Natural killer cell (primary cell): ENCODE results near the gene SRGAP3. TPM values are rescaled to one million over a fixed set of nuclear protein-coding genes. Genes with fewer than 3 reads are reported as not detected.

Source experiments
- ATAC-seq, 3 donors: fragments of 150-1000 bp in 2 of 3; fragments of 200-7000 bp in 1 of 3; cut with Tn5 transposase; 1 replicate in 1 of 3; 2 replicates in 2 of 3; pipeline ENCODE4 v1.10.0; 2021; ENCODE audit warnings: mild to moderate bottlenecking in 2 of 3, moderate library complexity in 2 of 3
- DNase-seq, 2 donors: peaks; one replicate each; pipeline versions ENCODE4 v3.0.0 to v3.0.0-alpha.2; 2013 to 2021; ENCODE audit warnings: mixed read lengths in 1 of 2
- H3K27ac ChIP-seq: one replicate; pipeline ENCODE4 v1.5.1; 2013; ENCODE audit warnings: mild to moderate bottlenecking, low read length
- H3K27me3 ChIP-seq: one replicate; pipeline ENCODE4 v1.6.1; 2013; ENCODE audit warnings: low read length; ENCODE audit not compliant: control insufficient read depth, insufficient read depth
- H3K36me3 ChIP-seq: one replicate; pipeline ENCODE4 v1.6.1; 2013; ENCODE audit warnings: low read length; ENCODE audit not compliant: control insufficient read depth, insufficient read depth
- H3K4me1 ChIP-seq: one replicate; pipeline ENCODE4 v1.6.1; 2013; ENCODE audit warnings: low read length; ENCODE audit not compliant: control insufficient read depth, insufficient read depth
- H3K4me3 ChIP-seq: one replicate; pipeline ENCODE4 v1.5.1; 2013; ENCODE audit warnings: low read length
- H3K9me3 ChIP-seq: one replicate; pipeline ENCODE4 v1.6.1; 2013; ENCODE audit warnings: low read length; ENCODE audit not compliant: control insufficient read depth, insufficient read depth
- H3K27ac Mint-ChIP-seq, 2 donors: one replicate each; pipeline ENCODE4 v1.8.0; 2022; ENCODE audit warnings: mild to moderate bottlenecking in 2 of 2, mixed read lengths in 2 of 2, moderate library complexity in 1 of 2
- H3K27me3 Mint-ChIP-seq, 2 donors: one replicate each; pipeline ENCODE4 v1.8.0; 2022; ENCODE audit warnings: low read depth in 2 of 2, mixed read lengths in 2 of 2
- H3K36me3 Mint-ChIP-seq: one replicate; pipeline ENCODE4 v1.8.0; 2022; ENCODE audit warnings: mixed read lengths
- H3K4me1 Mint-ChIP-seq, 2 donors: one replicate each; pipeline ENCODE4 v1.8.0; 2022; ENCODE audit warnings: mixed read lengths in 2 of 2
- H3K4me3 Mint-ChIP-seq: one replicate; pipeline ENCODE4 v1.8.0; 2022; ENCODE audit warnings: mild to moderate bottlenecking, moderate library complexity, mixed read lengths
- H3K9me3 Mint-ChIP-seq, 2 donors: one replicate each; pipeline ENCODE4 v1.8.0; 2022; ENCODE audit warnings: mixed read lengths in 2 of 2
- WGBS: methylation state at CpG from one replicate; pipeline ENCODE4 v1.1.7; 2013; ENCODE audit warnings: missing lambda C conversion rate; ENCODE audit not compliant: insufficient coverage; 5-methylcytosine and 5-hydroxymethylcytosine counted together
- intact Hi-C: fragments of 100-400 bp; cut with micrococcal nuclease; formaldehyde crosslinking; loops from one replicate; pipeline ENCODE4 v1.14.2; 2022
- total RNA-seq, 4 donors: library from RNA; stranded (reverse); fragments of 120-200 nt in 1 of 4; gene quantifications; one replicate each; pipeline versions ENCODE4 v1.2.3 to v1.2.4, GENCODE V29; 2013 to 2022
- TF ChIP-seq, protein P1 (sequence below): fragments of 200-600 bp; IDR thresholded peaks from one replicate; pipeline ENCODE4 v1.8.0; 2022; ENCODE audit warnings: antibody characterized with exemption

Gene SRGAP3
- total RNA-seq, 3 donors from 2014 or later (not counting 1 experiment from before 2014, with no cell fraction given), result 2.5 to 14.9 (median 3.0) TPM

DNA sequence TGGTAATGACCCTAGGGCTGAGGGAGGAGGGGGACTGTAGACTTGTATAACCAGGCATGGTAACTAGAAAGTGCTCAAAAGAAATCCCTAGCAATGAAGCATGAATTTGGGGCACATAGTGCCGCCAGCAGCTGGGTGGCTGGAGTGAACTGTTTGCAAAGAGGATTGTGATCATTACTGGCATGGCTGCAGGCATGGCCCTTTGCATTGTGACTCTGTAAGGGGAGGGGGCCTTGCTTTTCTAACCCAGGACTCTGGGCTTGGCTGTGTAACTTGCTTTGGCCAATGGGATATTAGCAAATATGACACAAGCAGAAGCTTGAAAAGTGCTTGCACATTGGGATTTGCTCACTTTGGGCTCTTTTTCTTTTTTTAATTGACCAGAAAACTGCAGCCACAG is 173.7 kb downstream of the SRGAP3 start:
- intact Hi-C loops, result no loop called here
- no peaks in the 10 kb centered on the region for H3K36me3 ChIP-seq
- Mint-ChIP-seq H3K9me3 (no peaks in the 10 kb centered on the region), H3K36me3 (no peaks in the 10 kb centered on the region), H3K27ac (no peak overlapping the region), H3K27me3 (peaks cover 2 to 6% of the 10 kb centered on the region in 2 donors), H3K4me3 (no peak overlapping the region), H3K4me1 (no peaks in the 10 kb centered on the region)
- H3K27me3 ChIP-seq, result no peaks in the 10 kb centered on the region
- H3K4me1 ChIP-seq, result no peaks in the 10 kb centered on the region
- no peak overlapping the region for H3K4me3 ChIP-seq
- TF ChIP-seq, protein P1, sequence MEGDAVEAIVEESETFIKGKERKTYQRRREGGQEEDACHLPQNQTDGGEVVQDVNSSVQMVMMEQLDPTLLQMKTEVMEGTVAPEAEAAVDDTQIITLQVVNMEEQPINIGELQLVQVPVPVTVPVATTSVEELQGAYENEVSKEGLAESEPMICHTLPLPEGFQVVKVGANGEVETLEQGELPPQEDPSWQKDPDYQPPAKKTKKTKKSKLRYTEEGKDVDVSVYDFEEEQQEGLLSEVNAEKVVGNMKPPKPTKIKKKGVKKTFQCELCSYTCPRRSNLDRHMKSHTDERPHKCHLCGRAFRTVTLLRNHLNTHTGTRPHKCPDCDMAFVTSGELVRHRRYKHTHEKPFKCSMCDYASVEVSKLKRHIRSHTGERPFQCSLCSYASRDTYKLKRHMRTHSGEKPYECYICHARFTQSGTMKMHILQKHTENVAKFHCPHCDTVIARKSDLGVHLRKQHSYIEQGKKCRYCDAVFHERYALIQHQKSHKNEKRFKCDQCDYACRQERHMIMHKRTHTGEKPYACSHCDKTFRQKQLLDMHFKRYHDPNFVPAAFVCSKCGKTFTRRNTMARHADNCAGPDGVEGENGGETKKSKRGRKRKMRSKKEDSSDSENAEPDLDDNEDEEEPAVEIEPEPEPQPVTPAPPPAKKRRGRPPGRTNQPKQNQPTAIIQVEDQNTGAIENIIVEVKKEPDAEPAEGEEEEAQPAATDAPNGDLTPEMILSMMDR, result no peak
- H3K9me3 ChIP-seq, result no peaks in the 10 kb centered on the region
- DNase-seq, result no peak
- no peak for ATAC-seq
- H3K27ac ChIP-seq, result no peak overlapping the region
- 95% methylated on average over 1 of the region's 1 CpG for whole genome bisulfite sequencing

DNA sequence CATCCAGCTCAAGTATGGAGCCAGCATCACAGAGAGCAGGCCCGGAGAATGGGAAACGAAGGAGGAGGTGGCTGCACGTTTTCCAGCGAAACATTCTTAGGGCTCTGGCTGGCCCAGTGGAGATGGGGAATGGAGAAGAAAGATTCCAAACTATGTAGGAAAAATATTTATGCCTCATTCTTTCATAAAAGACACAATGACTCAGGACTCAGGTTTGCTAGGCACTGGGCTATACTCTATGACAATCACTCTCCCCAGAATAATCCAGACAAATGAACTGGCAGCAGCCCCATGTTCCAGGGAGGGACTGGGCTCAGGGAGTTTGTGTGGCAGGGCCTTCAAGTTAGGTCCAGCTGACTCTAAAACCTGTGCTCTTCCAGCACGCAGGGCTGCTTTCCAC is 175.4 kb downstream of the SRGAP3 start:
- no peaks in the 10 kb centered on the region for H3K4me1 ChIP-seq
- Mint-ChIP-seq H3K4me1 (no peaks in the 10 kb centered on the region), H3K27ac (no peak overlapping the region), H3K9me3 (no peaks in the 10 kb centered on the region), H3K36me3 (no peaks in the 10 kb centered on the region), H3K4me3 (no peak overlapping the region), H3K27me3 (peaks cover 2 to 6% of the 10 kb centered on the region in 2 donors)
- no peaks in the 10 kb centered on the region for H3K36me3 ChIP-seq
- H3K27me3 ChIP-seq, result no peaks in the 10 kb centered on the region
- ATAC-seq (no peak), DNase-seq (no peak)
- no peak overlapping the region for H3K4me3 ChIP-seq
- H3K9me3 ChIP-seq, result no peaks in the 10 kb centered on the region
- no peak overlapping the region for H3K27ac ChIP-seq
- TF ChIP-seq, protein P1, result no peak
- WGBS, result 81% methylated on average over 4 of the region's 5 CpGs
- intact Hi-C loops, result no loop called here

DNA sequence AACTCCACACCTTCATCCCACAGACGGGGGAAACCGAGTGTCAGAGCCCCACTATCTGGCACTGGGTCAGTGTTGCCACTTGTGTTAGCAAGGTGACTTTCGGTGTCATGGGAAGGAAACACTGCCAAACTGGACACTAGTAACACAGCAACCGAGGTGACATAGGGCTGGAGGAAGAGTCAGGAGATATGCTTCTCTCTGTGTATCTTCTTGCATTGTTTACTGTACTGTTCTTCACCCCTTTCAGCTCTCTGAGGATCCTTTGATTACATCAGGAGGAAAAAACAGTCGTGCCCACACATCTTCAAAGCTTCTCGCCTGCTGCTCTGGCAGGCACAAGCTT is 176.8 kb downstream of the SRGAP3 start:
- ATAC-seq (no peak), DNase-seq (no peak)
- no peak overlapping the region for H3K4me3 Mint-ChIP-seq
- H3K27ac Mint-ChIP-seq, result no peak overlapping the region
- no peaks in the 10 kb centered on the region for H3K36me3 ChIP-seq
- H3K9me3 ChIP-seq, result no peaks in the 10 kb centered on the region
- H3K4me1 Mint-ChIP-seq, result no peaks in the 10 kb centered on the region
- no peaks in the 10 kb centered on the region for H3K4me1 ChIP-seq
- WGBS, result 80% methylated on average over 6 of the region's 6 CpGs
- peaks cover 2 to 6% of the 10 kb centered on the region in 2 donors for H3K27me3 Mint-ChIP-seq
- no peaks in the 10 kb centered on the region for H3K9me3 Mint-ChIP-seq
- TF ChIP-seq, protein P1, result no peak
- intact Hi-C loops, result no loop called here
- no peak overlapping the region for H3K27ac ChIP-seq
- no peak overlapping the region for H3K4me3 ChIP-seq
- no peaks in the 10 kb centered on the region for H3K27me3 ChIP-seq
- no peaks in the 10 kb centered on the region for H3K36me3 Mint-ChIP-seq

DNA sequence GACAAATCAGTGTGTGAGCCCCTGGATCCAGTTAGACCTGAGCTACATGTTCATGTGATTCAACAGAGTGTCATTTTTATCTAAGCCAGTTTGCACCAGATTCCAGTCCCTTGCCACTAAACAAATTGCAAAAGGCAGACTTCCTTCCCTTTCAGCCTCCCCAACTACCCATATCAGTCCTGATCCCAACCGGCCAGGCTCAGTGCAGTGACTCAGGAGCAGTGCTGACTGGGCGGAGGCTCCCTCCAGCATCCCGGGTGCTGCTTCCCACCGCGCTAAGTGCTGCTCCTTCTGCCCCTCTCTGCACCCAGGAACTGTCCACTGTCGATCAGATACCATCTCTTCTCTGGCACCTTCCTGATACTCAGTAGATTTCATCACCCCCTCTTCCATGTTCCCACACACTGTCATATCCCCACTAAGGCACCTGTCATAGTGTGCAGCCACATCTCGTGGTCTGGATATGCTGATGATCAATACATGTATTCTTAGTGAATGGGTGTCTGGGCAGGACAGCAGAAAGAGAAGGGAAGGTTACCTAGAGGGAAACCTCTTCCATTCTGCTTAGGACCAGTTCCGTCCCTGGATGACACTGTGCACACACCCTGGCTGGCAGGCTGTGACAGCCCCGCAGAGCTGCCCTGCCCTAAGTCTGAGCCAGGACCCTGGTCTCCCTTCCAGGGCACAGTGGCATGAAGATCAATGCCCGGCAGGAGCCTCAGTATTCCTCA is 177.3 kb downstream of the SRGAP3 start:
- ATAC-seq, result peak in 1 of 3 donors; percentile 23
- H3K4me3 Mint-ChIP-seq, result no peak overlapping the region
- WGBS, result 80% methylated on average over 10 of the region's 10 CpGs

More for the DNA sequence above, 177.3 kb downstream of the SRGAP3 start:
- peaks cover 2 to 6% of the 10 kb centered on the region in 2 donors for H3K27me3 Mint-ChIP-seq
- Histone ChIP-seq H3K27ac (no peak overlapping the region), H3K9me3 (no peaks in the 10 kb centered on the region), H3K4me1 (no peaks in the 10 kb centered on the region), H3K27me3 (no peaks in the 10 kb centered on the region), H3K4me3 (no peak overlapping the region), H3K36me3 (no peaks in the 10 kb centered on the region)
- intact Hi-C loops, result no loop called here
- no peaks in the 10 kb centered on the region for H3K4me1 Mint-ChIP-seq
- TF ChIP-seq, protein P1, result no peak
- DNase-seq, result no peak
- H3K36me3 Mint-ChIP-seq, result no peaks in the 10 kb centered on the region
- H3K27ac Mint-ChIP-seq, result no peak overlapping the region
- H3K9me3 Mint-ChIP-seq, result no peaks in the 10 kb centered on the region
